SH-SY5Y (cell line): ENCODE measurements around the gene RCOR1.

Experiments
- GATA2 ChIP-seq: IDR thresholded peaks from 2 replicates; pipeline ENCODE4 v1.6.1; 2011; ENCODE audit warnings: mild to moderate bottlenecking, low read depth, low read length
- GATA3 ChIP-seq: IDR thresholded peaks from 2 replicates; pipeline ENCODE4 v1.6.1; 2011; ENCODE audit warnings: low read depth, mild to moderate bottlenecking, low read length, moderate library complexity

DNA sequence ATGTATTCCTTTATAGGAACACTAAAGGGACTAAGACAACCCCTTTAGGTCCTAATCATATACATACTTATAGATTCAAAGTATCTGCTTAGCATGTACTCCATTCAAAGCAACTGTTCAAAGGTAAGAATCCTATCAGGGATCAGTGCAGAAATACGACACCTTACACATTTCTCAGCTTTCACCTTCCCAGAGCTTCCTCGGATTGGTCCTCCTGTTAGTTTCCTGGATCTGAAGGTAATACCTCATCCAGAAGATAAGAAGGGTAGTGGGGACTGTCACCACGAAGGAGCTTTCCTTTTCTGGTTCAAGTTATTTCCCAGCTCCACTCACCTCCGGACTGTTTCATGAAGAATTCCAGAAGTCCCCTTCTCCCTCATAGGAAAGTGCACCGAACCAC lies 38.0 kb downstream of the RCOR1 start:
- TF ChIP-seq GATA2 = no peak
- TF ChIP-seq GATA3 = no peak
